ENCODE results near the gene TRIM17.

GRCh38 chr1:228410015-228410414, 6.6 kb downstream of the TRIM17 start:
- TF ChIP-seq CTCF (conservative IDR thresholded peaks at IDR 0.05), result no peak
- no peak for TF ChIP-seq EZH2 (IDR thresholded peaks at IDR 0.05; ENCODE audit: low read depth)
